Measurements from ENCODE around the gene POU2F2.
A peak's percentile ranks its signal among the peaks of the same experiment; 100 is the strongest.
"Not testable (repeated sequence)": the region's sequence is repeated elsewhere in the genome, so short reads cannot be mapped to it uniquely, and the experiment has no call there.

The POU2F2 gene

DNA sequence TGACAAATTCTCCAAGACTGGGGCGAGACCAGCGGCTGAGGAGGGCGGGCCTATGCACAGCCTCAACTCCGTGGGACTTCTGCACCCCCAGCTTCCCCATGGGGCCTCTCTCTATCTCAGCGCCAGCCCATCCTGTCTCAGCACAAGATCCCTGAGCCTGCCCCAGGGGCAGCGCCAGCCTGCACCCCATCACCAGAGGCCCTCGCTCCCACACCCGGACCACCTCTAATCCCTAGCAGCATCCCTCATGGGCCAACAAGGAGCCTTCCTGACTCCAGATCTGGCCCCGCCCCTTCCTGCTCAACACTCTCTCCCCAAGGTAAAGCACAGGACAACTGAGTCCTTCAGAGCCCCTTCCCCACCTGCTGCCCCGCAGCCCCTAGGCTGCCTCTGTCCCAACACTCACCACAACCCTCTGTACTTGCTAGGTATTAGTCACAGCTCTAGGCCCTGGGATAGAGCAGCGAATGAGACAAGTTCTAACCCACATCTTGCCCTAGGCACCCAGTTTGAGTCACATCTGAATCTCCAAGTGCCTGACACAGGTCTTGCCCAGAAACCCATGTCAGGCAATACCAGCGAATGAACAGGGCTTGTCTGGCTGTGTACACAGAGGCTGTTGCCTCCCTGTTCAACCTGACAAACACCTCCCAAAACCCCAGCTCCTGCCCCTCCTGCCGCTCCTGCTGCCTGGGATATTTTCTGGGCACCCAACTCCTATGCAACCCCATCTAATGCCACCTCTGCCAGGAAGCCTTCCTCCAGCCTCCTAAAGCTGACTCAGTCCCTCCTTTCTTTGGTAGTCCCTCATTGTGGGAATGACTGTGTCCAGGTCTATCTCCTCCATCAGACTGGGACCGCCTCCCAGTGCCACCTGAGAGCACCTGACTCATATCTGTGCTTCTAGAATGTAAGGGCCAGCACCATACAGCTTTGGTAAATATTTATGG lies 80.8 kb downstream of the POU2F2 start:
- no peak for TF ChIP-seq CTCF (conservative IDR thresholded peaks at IDR 0.05)
- H3K27ac ChIP-seq, result no peak overlapping the region

DNA sequence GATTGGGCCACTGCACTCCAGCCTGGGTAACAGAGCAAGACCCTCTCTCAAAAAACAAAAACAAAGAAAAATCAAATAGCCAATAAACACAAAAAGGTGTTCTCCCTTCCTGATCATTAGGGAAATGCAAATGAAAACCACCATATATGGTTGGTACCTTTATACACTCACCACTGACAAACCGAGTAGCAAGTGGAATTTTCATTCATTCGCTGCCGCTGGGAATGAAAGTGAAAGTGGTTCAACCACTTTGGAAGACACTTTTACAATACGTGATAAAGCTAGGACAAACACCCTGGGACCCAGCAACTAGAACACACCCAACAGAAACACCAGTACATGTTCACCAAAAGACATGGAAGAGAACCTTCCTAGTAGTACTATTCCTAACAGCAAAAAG lies 83.3 kb downstream of the POU2F2 start:
- peak overlapping the region; percentile 62 for H3K27ac ChIP-seq
- TF ChIP-seq CTCF (conservative IDR thresholded peaks at IDR 0.05), result no peak

GRCh38 chr19:42045575-42045974 lies 86.7 kb downstream of the POU2F2 start:
- no peak for TF ChIP-seq CTCF (conservative IDR thresholded peaks at IDR 0.05)
- H3K27ac ChIP-seq, result no peak overlapping the region

GRCh38 chr19:42042455-42043170 lies 89.6 kb downstream of the POU2F2 start:
- TF ChIP-seq CTCF (conservative IDR thresholded peaks at IDR 0.05), result no peak
- H3K27ac ChIP-seq, result no peak overlapping the region

DNA sequence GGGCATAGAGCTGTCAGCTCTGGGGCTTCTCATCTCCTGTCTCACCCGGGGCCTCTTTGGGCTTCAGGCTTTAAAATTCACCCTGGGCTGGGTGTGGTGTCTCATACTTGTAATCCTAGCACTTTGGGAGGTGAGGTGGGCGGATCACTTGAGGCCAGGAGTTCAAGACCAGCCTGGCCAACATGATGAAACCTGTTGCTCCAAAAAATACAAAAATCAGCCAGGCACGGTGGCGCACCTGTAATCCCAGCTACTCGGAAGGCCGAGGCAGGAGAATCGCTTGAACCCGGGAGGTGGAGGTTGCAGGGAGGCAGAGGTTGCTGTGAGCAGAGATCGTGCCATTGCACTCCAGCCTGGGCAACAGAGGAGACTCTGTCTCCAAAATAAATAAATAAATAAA lies 91.8 kb downstream of the POU2F2 start:
- not testable (repeated sequence) for H3K27ac ChIP-seq

- TF ChIP-seq CTCF (conservative IDR thresholded peaks at IDR 0.05), result no peak
These were observed 92.2 kb downstream of the POU2F2 start for GRCh38 chr19:42040031-42040430.

DNA sequence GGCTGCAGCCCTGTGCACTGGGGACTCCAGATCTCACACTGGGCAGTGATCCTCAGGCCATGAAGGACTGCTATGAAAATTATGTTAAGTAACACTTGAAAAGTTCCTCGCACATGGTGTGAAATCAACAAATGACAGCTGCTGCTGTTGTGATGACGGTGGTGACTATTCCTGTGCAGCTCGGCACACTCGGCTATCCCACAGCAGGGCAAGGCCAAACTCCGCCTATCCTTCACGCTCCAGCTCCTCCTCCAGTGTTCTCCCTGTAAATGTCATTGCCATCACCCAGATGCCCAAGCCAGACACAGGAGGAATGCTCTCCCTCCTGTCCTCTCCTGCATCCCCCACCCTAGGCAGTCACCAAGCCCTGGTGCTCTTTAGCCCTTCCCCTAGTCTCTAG lies 93.6 kb downstream of the POU2F2 start:
- H3K27ac ChIP-seq, result no peak overlapping the region
- TF ChIP-seq CTCF (conservative IDR thresholded peaks at IDR 0.05), result no peak

More at GRCh38 chr19:42040031-42040430, 92.2 kb downstream of the POU2F2 start:
- H3K27ac ChIP-seq, result no peak overlapping the region

Measured in VCaP (cell line).